ENCODE measurements around the gene ALK. TPM values are rescaled to one million over a fixed set of nuclear protein-coding genes. Genes with fewer than 3 reads are reported as not detected.

ALK gene
- total RNA-seq, 4 donors from 2014 or later: 0.66 TPM; not detected in 3

DNA sequence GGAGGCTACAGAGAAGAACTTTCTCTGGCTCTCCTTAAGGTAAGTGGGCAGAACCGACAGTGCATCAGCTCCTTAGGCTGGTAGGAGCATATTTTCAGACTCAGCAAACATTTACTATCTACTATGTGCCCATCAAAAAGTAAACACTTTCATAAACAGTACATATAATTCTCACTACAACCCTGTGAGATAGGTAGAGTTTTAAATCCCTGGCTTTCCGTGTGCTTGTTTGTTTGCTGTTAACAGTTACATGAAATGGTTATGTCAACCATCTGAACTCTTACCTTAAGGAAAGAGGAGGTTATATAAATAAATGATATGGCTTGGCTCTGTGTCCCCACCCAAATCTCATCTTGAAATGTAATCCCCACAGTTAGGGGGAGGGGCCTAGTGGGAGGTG is 310.1 kb downstream of the ALK start:
- 90 to 91% methylated on average over 2 of the region's 2 CpGs for WGBS, 2 donors
- intact Hi-C loops (cut with DNase I; ENCODE audit: low total_unique reads): no loop called here
- no peak overlapping the region for H3K4me3 ChIP-seq (ENCODE audit: low read depth, poor library complexity, severe bottlenecking)
- no peak for DNase-seq (ENCODE audit: low spot score in 2 of 2)
- TF ChIP-seq, protein P1, sequence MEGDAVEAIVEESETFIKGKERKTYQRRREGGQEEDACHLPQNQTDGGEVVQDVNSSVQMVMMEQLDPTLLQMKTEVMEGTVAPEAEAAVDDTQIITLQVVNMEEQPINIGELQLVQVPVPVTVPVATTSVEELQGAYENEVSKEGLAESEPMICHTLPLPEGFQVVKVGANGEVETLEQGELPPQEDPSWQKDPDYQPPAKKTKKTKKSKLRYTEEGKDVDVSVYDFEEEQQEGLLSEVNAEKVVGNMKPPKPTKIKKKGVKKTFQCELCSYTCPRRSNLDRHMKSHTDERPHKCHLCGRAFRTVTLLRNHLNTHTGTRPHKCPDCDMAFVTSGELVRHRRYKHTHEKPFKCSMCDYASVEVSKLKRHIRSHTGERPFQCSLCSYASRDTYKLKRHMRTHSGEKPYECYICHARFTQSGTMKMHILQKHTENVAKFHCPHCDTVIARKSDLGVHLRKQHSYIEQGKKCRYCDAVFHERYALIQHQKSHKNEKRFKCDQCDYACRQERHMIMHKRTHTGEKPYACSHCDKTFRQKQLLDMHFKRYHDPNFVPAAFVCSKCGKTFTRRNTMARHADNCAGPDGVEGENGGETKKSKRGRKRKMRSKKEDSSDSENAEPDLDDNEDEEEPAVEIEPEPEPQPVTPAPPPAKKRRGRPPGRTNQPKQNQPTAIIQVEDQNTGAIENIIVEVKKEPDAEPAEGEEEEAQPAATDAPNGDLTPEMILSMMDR (IDR thresholded peaks at IDR 0.05): no peak
- no peak for TF ChIP-seq POLR2A (IDR thresholded peaks at IDR 0.05)

- intact Hi-C loops (cut with DNase I; ENCODE audit: low total_unique reads): no loop called here
- WGBS, 2 donors: 71 to 78% methylated on average over 3 of the region's 3 CpGs
- TF ChIP-seq, protein P1 (IDR thresholded peaks at IDR 0.05): no peak
- TF ChIP-seq POLR2A (IDR thresholded peaks at IDR 0.05): no peak
- no peak for DNase-seq (ENCODE audit: low spot score in 2 of 2)
- no peak overlapping the region for H3K4me3 ChIP-seq (ENCODE audit: low read depth, poor library complexity, severe bottlenecking)
Observed at GRCh38 chr2:29610569-29610968, 310.8 kb downstream of the ALK start.

DNA sequence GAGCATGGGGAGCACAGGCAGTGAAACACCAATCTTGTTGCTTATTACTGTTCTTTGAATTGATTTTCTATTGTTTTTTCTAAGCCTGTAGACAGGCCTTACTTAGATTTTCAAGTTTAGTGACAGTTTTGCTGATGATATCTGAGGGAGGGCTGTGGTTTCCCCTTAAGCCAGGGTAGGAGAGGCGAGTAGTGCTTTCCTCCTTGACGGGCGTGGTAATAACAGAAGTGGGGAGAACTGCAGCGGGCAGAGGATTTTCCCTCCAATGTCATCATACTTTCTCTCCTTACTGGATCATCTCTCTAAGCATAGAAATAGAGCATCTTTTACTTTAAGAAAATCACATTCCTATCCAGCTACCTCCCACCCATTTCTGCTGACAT is 314.4 kb downstream of the ALK start:
- 78% methylated on average over 4 of the region's 4 CpGs for WGBS, 2 donors
- DNase-seq (ENCODE audit: low spot score in 2 of 2): no peak
- no peak for TF ChIP-seq POLR2A (IDR thresholded peaks at IDR 0.05)
- TF ChIP-seq, protein P1 (IDR thresholded peaks at IDR 0.05): no peak
- no peak overlapping the region for H3K4me3 ChIP-seq (ENCODE audit: low read depth, poor library complexity, severe bottlenecking)
- intact Hi-C loops (cut with DNase I; ENCODE audit: low total_unique reads): no loop called here

DNA sequence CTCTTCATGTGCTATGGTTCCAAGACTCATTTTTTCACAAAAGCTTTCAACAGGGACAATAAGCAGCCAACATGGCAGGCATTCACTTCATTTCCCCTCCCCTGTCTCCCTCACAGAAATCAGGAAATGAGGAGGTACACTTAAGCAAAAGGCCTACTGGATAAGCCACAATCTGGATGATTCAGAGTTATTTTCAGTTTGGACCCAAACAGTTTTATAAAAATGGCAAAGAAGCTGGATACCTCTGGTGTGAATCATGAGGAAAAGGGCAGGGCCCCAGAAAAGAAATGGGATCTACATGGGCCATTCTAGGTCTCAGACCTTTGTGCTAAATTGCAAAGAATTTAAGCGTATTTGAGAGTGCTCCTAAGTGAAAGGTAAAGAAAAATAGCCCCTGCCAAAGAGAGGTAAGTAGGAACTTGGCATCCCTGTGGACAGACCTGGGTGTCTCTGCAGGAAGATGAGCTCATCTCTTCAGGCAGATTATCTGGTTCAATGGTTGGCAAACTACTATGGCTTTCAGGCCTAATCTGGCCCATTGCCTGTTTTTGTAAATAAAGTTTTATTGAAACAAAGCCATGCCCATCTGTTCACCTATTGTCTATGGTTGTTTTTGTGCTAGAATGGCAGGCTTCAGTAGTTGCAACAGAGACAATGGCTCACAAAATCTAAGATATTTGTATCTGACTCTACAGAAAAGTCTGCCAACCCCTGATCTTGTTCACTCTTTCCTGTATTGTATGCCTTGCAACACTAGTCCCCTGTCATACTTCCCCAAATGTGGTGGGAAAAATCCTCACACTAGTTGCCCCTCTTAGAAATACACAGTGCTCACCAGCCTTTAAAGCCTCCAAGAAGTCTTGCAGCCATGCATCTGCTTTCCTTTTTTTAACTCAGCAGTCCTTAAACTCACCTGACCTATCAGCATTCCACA is 315.0 kb downstream of the ALK start:
- intact Hi-C loops (cut with DNase I; ENCODE audit: low total_unique reads): no loop called here
- H3K4me3 ChIP-seq (ENCODE audit: low read depth, poor library complexity, severe bottlenecking): no peak overlapping the region
- WGBS, 2 donors: 63 to 77% methylated on average over 1 of the region's 1 CpG
- no peak for TF ChIP-seq POLR2A (IDR thresholded peaks at IDR 0.05)
- TF ChIP-seq, protein P1 (IDR thresholded peaks at IDR 0.05): no peak
- no peak for DNase-seq (ENCODE audit: low spot score in 2 of 2)

DNA sequence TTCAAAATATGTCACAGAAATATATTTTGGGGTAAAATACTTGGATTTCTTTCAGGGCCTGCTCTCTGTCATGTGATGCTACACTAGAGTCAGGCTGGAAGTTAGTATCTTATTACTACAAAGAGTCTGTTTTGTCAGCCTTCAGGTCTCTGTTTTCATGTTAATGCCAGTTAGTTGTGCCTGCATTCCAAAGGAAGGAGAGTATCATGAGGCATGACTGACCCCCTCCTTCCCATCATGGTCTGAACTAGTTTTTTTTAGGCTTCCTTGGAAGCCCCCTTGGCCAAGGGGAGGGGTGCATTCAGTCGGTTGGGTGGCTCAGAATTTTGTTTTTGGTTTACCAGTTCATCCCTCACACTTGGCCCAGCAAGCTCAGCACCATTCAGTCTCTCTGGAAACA is 318.0 kb downstream of the ALK start:
- TF ChIP-seq, protein P1 (IDR thresholded peaks at IDR 0.05): no peak
- no peak for TF ChIP-seq POLR2A (IDR thresholded peaks at IDR 0.05)
- no peak overlapping the region for H3K4me3 ChIP-seq (ENCODE audit: low read depth, poor library complexity, severe bottlenecking)
- intact Hi-C loops (cut with DNase I; ENCODE audit: low total_unique reads): no loop called here
- no peak for DNase-seq (ENCODE audit: low spot score in 2 of 2)
- 6 to 13% methylated on average over 1 of the region's 1 CpG for WGBS, 2 donors
